A549 (cell line): Measurements from ENCODE around the gene NRGN.

Source experiments
- POLR2A ChIP-seq: IDR thresholded peaks from 2 replicates; pipeline ENCODE4 v1.6.1; 2012; ENCODE audit warnings: mild to moderate bottlenecking, low read length
- TF ChIP-seq, protein P1 (sequence below): fragments of >200 bp; sonication (Bioruptor Twin); formaldehyde crosslinking; IDR thresholded peaks from 3 replicates; pipeline ENCODE4 v1.5.1; 2016

DNA sequence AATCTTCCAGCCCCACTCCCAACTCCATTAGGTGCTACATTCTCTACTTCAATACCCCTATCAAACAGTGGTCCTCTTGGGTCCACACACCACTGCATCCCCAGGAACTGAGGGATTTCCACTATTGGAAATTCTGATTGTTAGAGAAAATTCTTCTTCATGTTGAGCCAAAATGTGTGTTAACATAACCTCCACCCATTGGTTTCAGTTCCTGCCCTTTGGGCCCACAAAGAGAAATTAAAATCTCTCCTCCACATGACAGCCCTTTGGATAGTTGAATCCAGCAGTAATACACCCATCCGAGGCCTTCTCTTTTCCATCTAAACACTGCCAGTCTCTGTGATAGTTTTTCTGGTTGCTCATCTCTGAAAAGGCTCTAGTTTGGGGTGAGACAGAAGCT, 10.2 kb downstream of the NRGN start:
- no peak for TF ChIP-seq POLR2A
- TF ChIP-seq, protein P1, sequence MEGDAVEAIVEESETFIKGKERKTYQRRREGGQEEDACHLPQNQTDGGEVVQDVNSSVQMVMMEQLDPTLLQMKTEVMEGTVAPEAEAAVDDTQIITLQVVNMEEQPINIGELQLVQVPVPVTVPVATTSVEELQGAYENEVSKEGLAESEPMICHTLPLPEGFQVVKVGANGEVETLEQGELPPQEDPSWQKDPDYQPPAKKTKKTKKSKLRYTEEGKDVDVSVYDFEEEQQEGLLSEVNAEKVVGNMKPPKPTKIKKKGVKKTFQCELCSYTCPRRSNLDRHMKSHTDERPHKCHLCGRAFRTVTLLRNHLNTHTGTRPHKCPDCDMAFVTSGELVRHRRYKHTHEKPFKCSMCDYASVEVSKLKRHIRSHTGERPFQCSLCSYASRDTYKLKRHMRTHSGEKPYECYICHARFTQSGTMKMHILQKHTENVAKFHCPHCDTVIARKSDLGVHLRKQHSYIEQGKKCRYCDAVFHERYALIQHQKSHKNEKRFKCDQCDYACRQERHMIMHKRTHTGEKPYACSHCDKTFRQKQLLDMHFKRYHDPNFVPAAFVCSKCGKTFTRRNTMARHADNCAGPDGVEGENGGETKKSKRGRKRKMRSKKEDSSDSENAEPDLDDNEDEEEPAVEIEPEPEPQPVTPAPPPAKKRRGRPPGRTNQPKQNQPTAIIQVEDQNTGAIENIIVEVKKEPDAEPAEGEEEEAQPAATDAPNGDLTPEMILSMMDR, result no peak
